Right lobe of liver (tissue), 6 donors: ENCODE measurements around the gene CBR4. TPM values are rescaled to one million over a fixed set of nuclear protein-coding genes. Genes with fewer than 3 reads are reported as not detected.

Experiments used
- ATAC-seq, 4 donors: fragments of 200-7000 bp; cut with Tn5 transposase; one replicate each; pipeline ENCODE4 v1.9.1; 2020; ENCODE audit warnings: mild to moderate bottlenecking in 4 of 4, moderate library complexity in 4 of 4
- DNase-seq, 3 donors: peaks; one replicate each; pipeline ENCODE4 v3.0.0-alpha.2; 2020
- H3K27ac ChIP-seq, 3 donors: fragments of 200-600 bp; one replicate each; pipeline ENCODE4 v1.8.0; 2022
- H3K27me3 ChIP-seq, 2 donors: fragments of 200-600 bp; one replicate each; pipeline ENCODE4 v1.8.0; 2022
- H3K36me3 ChIP-seq, 4 donors: fragments of 200-600 bp; sonication (generic) in 1 of 4; one replicate each; pipeline versions ENCODE4 v1.5.1 to v1.8.0; 2017 to 2022; ENCODE audit warnings: control low read depth in 1 of 4
- H3K4me1 ChIP-seq, 4 donors: fragments of 200-600 bp; sonication (generic) in 1 of 4; one replicate each; pipeline versions ENCODE4 v1.5.1 to v1.8.0; 2017 to 2022; ENCODE audit warnings: control low read depth in 1 of 4
- H3K4me3 ChIP-seq, 3 donors: fragments of 200-600 bp; one replicate each; pipeline ENCODE4 v1.8.0; 2022
- H3K9me3 ChIP-seq, 4 donors: fragments of 200-600 bp; sonication (generic) in 1 of 4; one replicate each; pipeline versions ENCODE4 v1.5.1 to v1.8.0; 2017 to 2022; ENCODE audit warnings: control low read depth in 1 of 4
- CTCF ChIP-seq, 4 donors: fragments of 200-600 bp in 3 of 4; fragments of 450-650 bp in 1 of 4; IDR thresholded peaks; one replicate each; pipeline versions ENCODE4 v1.5.1 to v1.8.0; 2016 to 2022; ENCODE audit warnings: antibody characterized with exemption in 4 of 4, mild to moderate bottlenecking in 2 of 4
- POLR2A ChIP-seq: fragments of 450-650 bp; IDR thresholded peaks from one replicate; pipeline ENCODE4 v1.6.1; 2017; ENCODE audit warnings: antibody characterized with exemption, mild to moderate bottlenecking
- WGBS: methylation state at CpG from one replicate; pipeline ENCODE4 v1.1.6; 2018; ENCODE audit warnings: low coverage, low lambda C conversion rate; ENCODE audit not compliant: insufficient coverage; ENCODE audit errors: missing lambda C conversion rate; 5-methylcytosine and 5-hydroxymethylcytosine counted together
- intact Hi-C, 2 donors: fragments of 100-400 bp; cut with DNase I; formaldehyde crosslinking; loops; one replicate each; pipeline versions ENCODE4 v1.11.2 to v1.14.1; 2022
- total RNA-seq, 6 experiments: library from RNA; depleted of rRNA in 2 of 6; stranded (reverse); fragments of >200 nt in 2 of 6; fragmentation: NEBNext Ultra II Directional in 3 of 6; extraction: Animal tissue kit (Norgen Biotek cat#: 25700) in 3 of 6; gene quantifications; one replicate each; pipeline versions ENCODE4 v1.1.0 to v1.2.4, GENCODE V29; 2016 to 2023
- donor health status: DM: no; HTN: yes; CAD: no.
- donor health status: DM: no; HTN: no; CAD: no.
- donor health status: DM: no; HTN: no; CAD: no.
- donor health status: DM: no; HTN: yes; CAD: no.
- donor health status: DM: no; HTN: yes; CAD: no.

The CBR4 gene
- total RNA-seq, 6 experiments from 2014 or later: 20.3 to 41.5 (median 22.7) TPM

DNA sequence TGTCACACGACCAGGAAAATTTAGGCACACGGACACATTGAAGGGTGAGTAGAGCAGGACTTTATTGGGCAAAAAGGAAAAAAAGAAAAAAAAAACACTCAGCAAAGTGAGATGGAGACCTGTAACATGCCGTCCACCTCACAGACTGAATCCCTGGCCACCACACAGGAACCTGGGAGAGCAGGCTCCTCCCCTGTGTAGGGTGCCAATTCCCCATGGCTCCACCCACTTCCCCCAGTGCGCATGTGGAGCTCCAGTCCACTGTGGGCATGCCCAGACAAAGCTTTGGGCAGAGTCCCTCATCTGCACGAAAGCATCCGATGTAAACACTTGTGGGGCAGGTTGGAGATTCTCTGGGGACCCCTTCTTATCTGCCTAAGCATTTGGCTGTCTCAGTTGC is 23.6 kb upstream of the CBR4 start:
- intact Hi-C loops: no loop called here
- DNase-seq: peak in 2 of 3 donors; percentile 34 to 54
- ATAC-seq: peak; percentile 73 to 98 (median 81)
- WGBS: 62% methylated on average over 4 of the region's 6 CpGs
- no peaks in the 10 kb centered on the region for H3K4me1 ChIP-seq
- no peak overlapping the region for H3K4me3 ChIP-seq
- H3K27ac ChIP-seq: no peak overlapping the region
- no peak for TF ChIP-seq POLR2A
- H3K27me3 ChIP-seq: no peaks in the 10 kb centered on the region
- H3K36me3 ChIP-seq: no peaks in the 10 kb centered on the region
- H3K9me3 ChIP-seq: no peaks in the 10 kb centered on the region

- WGBS: 88% methylated on average over 1 of the region's 5 CpGs
- Histone ChIP-seq H3K4me1 (no peaks in the 10 kb centered on the region), H3K9me3 (no peaks in the 10 kb centered on the region), H3K36me3 (no peaks in the 10 kb centered on the region), H3K27me3 (no peaks in the 10 kb centered on the region), H3K4me3 (no peak overlapping the region), H3K27ac (no peak overlapping the region)
- TF ChIP-seq POLR2A (no peak), CTCF (IDR thresholded peaks at IDR 0.05) (no peak)
- ATAC-seq (peak in 1 of 4 donors; percentile 10), DNase-seq (no peak)
- intact Hi-C loops: no loop called here
Observed at GRCh38 chr4:169032883-169033645, 23.0 kb upstream of the CBR4 start.

- Histone ChIP-seq H3K27me3 (no peaks in the 10 kb centered on the region), H3K4me3 (no peak overlapping the region), H3K9me3 (no peaks in the 10 kb centered on the region), H3K27ac (no peak overlapping the region), H3K36me3 (no peaks in the 10 kb centered on the region), H3K4me1 (no peaks in the 10 kb centered on the region)
- TF ChIP-seq POLR2A (no peak), CTCF (IDR thresholded peaks at IDR 0.05) (no peak)
- no peak for ATAC-seq
- no peak for DNase-seq
- intact Hi-C loops: no loop called here
Observed at GRCh38 chr4:169032194-169032593, 22.1 kb upstream of the CBR4 start.

- H3K27me3 ChIP-seq: no peaks in the 10 kb centered on the region
- H3K36me3 ChIP-seq: no peaks in the 10 kb centered on the region
- DNase-seq (no peak), ATAC-seq (no peak)
- 88% methylated on average over 5 of the region's 15 CpGs for WGBS
- H3K9me3 ChIP-seq: no peaks in the 10 kb centered on the region
- no peak overlapping the region for H3K27ac ChIP-seq
- H3K4me3 ChIP-seq: no peak overlapping the region
- TF ChIP-seq POLR2A (no peak), CTCF (IDR thresholded peaks at IDR 0.05) (no peak)
- H3K4me1 ChIP-seq: no peaks in the 10 kb centered on the region
- intact Hi-C loops: no loop called here
Observed at GRCh38 chr4:169031392-169031791, 21.3 kb upstream of the CBR4 start.

- intact Hi-C loops: no loop called here
Observed at GRCh38 chr4:169030562-169030982, 20.5 kb upstream of the CBR4 start.

More at GRCh38 chr4:169030562-169030982, 20.5 kb upstream of the CBR4 start:
- H3K27ac ChIP-seq: no peak overlapping the region
- no peaks in the 10 kb centered on the region for H3K9me3 ChIP-seq
- H3K27me3 ChIP-seq: no peaks in the 10 kb centered on the region
- no peak for ATAC-seq
- no peak for DNase-seq
- H3K36me3 ChIP-seq: no peaks in the 10 kb centered on the region
- TF ChIP-seq CTCF (IDR thresholded peaks at IDR 0.05) (no peak), POLR2A (no peak)
- H3K4me3 ChIP-seq: no peak overlapping the region
- no peaks in the 10 kb centered on the region for H3K4me1 ChIP-seq
- WGBS: 78% methylated on average over 6 of the region's 6 CpGs
